Measurements from ENCODE around the gene OR4B1. TPM values are rescaled to one million over a fixed set of nuclear protein-coding genes. Genes with fewer than 3 reads are reported as not detected.

OR4B1 gene
- polyA plus RNA-seq, 5 donors, result not detected

GRCh38 chr11:48248902-48249301, 32.3 kb downstream of the OR4B1 start:
- no peak for DNase-seq

- DNase-seq, result no peak
Measured at GRCh38 chr11:48261600-48261999, 45.0 kb downstream of the OR4B1 start.

DNA sequence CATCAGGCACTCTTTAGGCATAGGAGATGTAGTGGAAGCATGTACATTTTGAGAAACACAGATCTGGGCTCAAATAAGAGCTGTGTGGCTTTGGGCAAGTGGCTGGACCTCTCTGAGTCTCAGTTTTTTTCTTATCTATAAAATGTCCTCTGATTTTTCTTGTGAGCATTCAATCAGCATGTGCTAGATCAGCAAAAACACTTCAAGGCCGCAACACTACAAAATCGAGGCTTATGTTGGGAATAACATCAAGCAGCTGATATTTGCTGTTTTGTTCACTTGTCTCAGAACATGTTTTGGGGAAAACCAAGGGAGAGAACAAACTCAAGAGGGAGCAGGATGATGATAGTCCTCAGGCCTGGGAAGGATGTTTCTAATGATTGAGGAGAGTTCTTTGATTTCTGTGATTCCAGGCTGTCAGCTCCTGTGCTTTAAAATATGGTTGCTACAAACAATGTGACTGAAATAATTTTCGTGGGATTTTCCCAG, 46.9 kb downstream of the OR4B1 start, which contains the start of gene OR4X1:
Gene OR4X1, plus strand, starts transcription at position 439 of the 489 bp plus-strand sequence. Its CDS starts 0 bp downstream, at position 439.
- no peak for DNase-seq

Other genes starting within 250 kb of the OR4B1 start
- 10 to 100 TPM; 11.4 to 16.6 (median 13.4) TPM for gene PTPRJ, start 236.3 kb upstream of the OR4B1 start, polyA plus RNA-seq (ENCODE audit: insufficient read depth in 1 of 5, insufficient read length in 5 of 5, low replicate concordance in 1 of 5)
- not detected for gene OR4X2, start 28.3 kb downstream of the OR4B1 start, polyA plus RNA-seq (ENCODE audit: insufficient read depth in 1 of 5, insufficient read length in 5 of 5, low replicate concordance in 1 of 5)
- gene OR4X1, start 47.1 kb downstream of the OR4B1 start, polyA plus RNA-seq (ENCODE audit: insufficient read depth in 1 of 5, insufficient read length in 5 of 5, low replicate concordance in 1 of 5), result not detected
- gene OR4S1, start 89.4 kb downstream of the OR4B1 start, polyA plus RNA-seq (ENCODE audit: insufficient read depth in 1 of 5, insufficient read length in 5 of 5, low replicate concordance in 1 of 5), result not detected
- not detected for gene OR4C3, start 108.1 kb downstream of the OR4B1 start, polyA plus RNA-seq (ENCODE audit: insufficient read depth in 1 of 5, insufficient read length in 5 of 5, low replicate concordance in 1 of 5)
- gene OR4C5, start 149.7 kb downstream of the OR4B1 start, polyA plus RNA-seq (ENCODE audit: insufficient read depth in 1 of 5, insufficient read length in 5 of 5, low replicate concordance in 1 of 5), result not detected